K562 (cell line): Measurements from ENCODE around the gene SOAT1. TPM values are rescaled to one million over a fixed set of nuclear protein-coding genes. Genes with fewer than 3 reads are reported as not detected.

Source experiments
- CBX1 ChIP-seq: sonication (generic); IDR thresholded peaks from 2 replicates; pipeline ENCODE4 v1.6.1; 2016; ENCODE audit warnings: antibody characterized with exemption, low read depth, mild to moderate bottlenecking
- CCNT2 ChIP-seq: IDR thresholded peaks from 2 replicates; pipeline ENCODE4 v1.6.1; 2011; ENCODE audit warnings: borderline replicate concordance, low read depth, mild to moderate bottlenecking, moderate library complexity, mixed read lengths, low read length; ENCODE audit not compliant: insufficient read length; ENCODE audit errors: extremely low read depth
- CEBPB ChIP-seq: fragments of 450-650 bp; IDR thresholded peaks from 2 replicates; pipeline ENCODE4 v1.6.1; 2016; ENCODE audit warnings: missing genetic modification characterization, missing compliant biosample characterization
- CTCFL ChIP-seq: IDR thresholded peaks from 2 replicates; pipeline ENCODE4 v1.6.1; 2011; ENCODE audit warnings: borderline replicate concordance, low read depth, mild to moderate bottlenecking, moderate library complexity, low read length; ENCODE audit not compliant: insufficient read depth, poor library complexity, severe bottlenecking
- HNRNPH1 ChIP-seq: fragments of 200-400 bp; formaldehyde crosslinking; optimal IDR thresholded peaks from 2 replicates; pipeline ENCODE3; 2017; ENCODE audit warnings: low read depth, mild to moderate bottlenecking, low read length, moderate library complexity
- MAFG ChIP-seq: fragments of 450-650 bp; conservative IDR thresholded peaks from 2 replicates; pipeline ENCODE4 v1.6.1; 2016; ENCODE audit warnings: missing genetic modification characterization, missing compliant biosample characterization
- MBD2 ChIP-seq: sonication (generic); IDR thresholded peaks from 2 replicates; pipeline ENCODE4 v1.6.1; 2016; ENCODE audit warnings: low read depth, borderline replicate concordance
- MXI1 ChIP-seq: IDR thresholded peaks from 2 replicates; pipeline ENCODE4 v1.6.1; 2011; ENCODE audit warnings: low read depth, mild to moderate bottlenecking, improper control_type of control experiment, low read length
- PREB ChIP-seq: sonication (generic); formaldehyde crosslinking; IDR thresholded peaks from 2 replicates; pipeline ENCODE4 v1.8.1; 2023; ENCODE audit warnings: mild to moderate bottlenecking, missing genetic modification reagents
- SIN3A ChIP-seq, 2 experiments: fragments of 150-350 bp in 1 of 2; IDR thresholded peaks; 2 replicates each; pipeline ENCODE4 v1.6.1; 2011 to 2016; ENCODE audit warnings: borderline replicate concordance in 2 of 2, low read depth in 2 of 2, low read length in 2 of 2, mild to moderate bottlenecking in 2 of 2, moderate library complexity in 2 of 2; ENCODE audit not compliant: control insufficient read depth in 1 of 2
- TAF7 ChIP-seq: fragments of 450-650 bp; IDR thresholded peaks from 2 replicates; pipeline ENCODE4 v1.6.1; 2016; ENCODE audit warnings: missing genetic modification characterization, missing compliant biosample characterization
- TBL1XR1 ChIP-seq, 2 experiments: IDR thresholded peaks; 2 replicates each; pipeline ENCODE4 v1.6.1; 2012; ENCODE audit warnings: improper control_type of control experiment in 2 of 2, low read length in 2 of 2, mild to moderate bottlenecking in 1 of 2
- XRCC5 ChIP-seq: fragments of 200-400 bp; formaldehyde crosslinking; IDR thresholded peaks from 2 replicates; pipeline ENCODE4 v1.6.1; 2017; ENCODE audit warnings: low read depth, mild to moderate bottlenecking, low read length
- ZBTB17 ChIP-seq: fragments of 450-650 bp; formaldehyde crosslinking; IDR thresholded peaks from 2 replicates; pipeline ENCODE4 v1.4.0; 2020; ENCODE audit warnings: mild to moderate bottlenecking
- ZFP1 ChIP-seq: fragments of 450-650 bp; formaldehyde crosslinking; IDR thresholded peaks from 2 replicates; pipeline ENCODE4 v1.4.0; 2020; ENCODE audit warnings: mild to moderate bottlenecking, mixed read lengths
- polyA plus RNA-seq, 8 experiments: library from polyadenylated mRNA; depleted of rRNA in 4 of 8; stranded (reverse) in 5 of 8; unstranded in 3 of 8; fragments of >200 nt; fragmentation: Nextera tagmentation in 2 of 8; fragmentation: Illumina TruSeq in 1 of 8; extraction: Ambion mirVana in 2 of 8; extraction: Trizol in 1 of 8; gene quantifications; 2 replicates each; pipeline versions ENCODE4 v1.2.1 to v1.2.3, GENCODE V29; 2011 to 2014; ENCODE audit warnings: inconsistent platforms in 1 of 8, missing spikeins in 1 of 8
- total RNA-seq, 7 experiments: library from RNA; depleted of rRNA in 6 of 7; stranded (reverse); fragments of >200 nt in 6 of 7; fragmentation: Illumina TruSeq in 2 of 7; extraction: Trizol in 2 of 7; gene quantifications; 2 replicates each; pipeline versions ENCODE4 v1.2.1 to v1.2.3, GENCODE V29; 2011 to 2021; ENCODE audit warnings: low replicate concordance in 1 of 7
- TF ChIP-seq, protein P1 (sequence below): fragments of 450-650 bp; IDR thresholded peaks from 2 replicates; pipeline ENCODE4 v1.6.1; 2018; ENCODE audit not compliant: partially characterized antibody
- TF ChIP-seq, protein P2 (sequence below): fragments of 250-450 bp; sonication (Bioruptor Pico); IDR thresholded peaks from 2 replicates; pipeline ENCODE4 v1.9.0; 2021; ENCODE audit warnings: mild to moderate bottlenecking, inconsistent platforms

SOAT1 gene
- total and polyA plus RNA-seq, 9 of the 15 experiments (the other 6 are each of a cell fraction or from before 2014, with no cell fraction given) = 5.5 to 29.1 (median 17.3) TPM

DNA sequence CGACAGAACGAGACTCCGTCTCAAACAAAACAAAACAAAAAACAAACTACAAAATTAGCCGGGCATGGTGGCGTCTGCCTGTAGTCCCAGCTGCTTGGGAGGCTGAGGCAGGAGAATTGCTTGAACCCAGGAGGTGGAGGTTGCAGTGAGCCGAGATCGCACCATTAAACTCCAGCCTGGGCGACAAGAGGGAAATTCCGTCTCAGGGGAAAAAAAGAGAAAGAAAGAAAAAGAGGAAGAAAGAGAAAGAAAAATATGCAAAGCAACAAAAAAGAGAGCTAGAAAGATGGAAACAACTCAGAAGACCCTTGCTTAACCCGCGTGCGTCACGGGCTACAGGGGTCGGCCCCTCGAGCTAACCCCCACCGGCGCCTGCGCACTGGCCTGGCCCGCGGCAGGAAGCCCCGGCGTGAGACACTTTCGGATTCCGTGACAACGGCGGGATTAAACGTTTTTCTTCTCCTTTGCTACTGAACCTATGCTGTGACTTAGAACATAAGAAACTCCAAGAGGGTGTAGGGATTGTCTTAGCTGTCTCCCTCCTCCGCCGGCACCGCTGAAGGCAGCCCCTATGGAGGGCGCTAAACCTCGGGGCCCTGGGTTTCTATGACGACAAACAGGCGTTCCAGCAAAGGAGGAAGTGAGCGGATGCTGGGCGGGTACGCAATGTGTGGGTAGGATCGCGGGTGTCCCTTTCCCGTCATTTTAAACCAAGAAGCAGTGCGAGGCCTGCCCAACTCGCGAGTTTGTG, 71.9 kb downstream of the SOAT1 start, which contains the start of gene AXDND1 (continued):
- TF ChIP-seq, protein P1, sequence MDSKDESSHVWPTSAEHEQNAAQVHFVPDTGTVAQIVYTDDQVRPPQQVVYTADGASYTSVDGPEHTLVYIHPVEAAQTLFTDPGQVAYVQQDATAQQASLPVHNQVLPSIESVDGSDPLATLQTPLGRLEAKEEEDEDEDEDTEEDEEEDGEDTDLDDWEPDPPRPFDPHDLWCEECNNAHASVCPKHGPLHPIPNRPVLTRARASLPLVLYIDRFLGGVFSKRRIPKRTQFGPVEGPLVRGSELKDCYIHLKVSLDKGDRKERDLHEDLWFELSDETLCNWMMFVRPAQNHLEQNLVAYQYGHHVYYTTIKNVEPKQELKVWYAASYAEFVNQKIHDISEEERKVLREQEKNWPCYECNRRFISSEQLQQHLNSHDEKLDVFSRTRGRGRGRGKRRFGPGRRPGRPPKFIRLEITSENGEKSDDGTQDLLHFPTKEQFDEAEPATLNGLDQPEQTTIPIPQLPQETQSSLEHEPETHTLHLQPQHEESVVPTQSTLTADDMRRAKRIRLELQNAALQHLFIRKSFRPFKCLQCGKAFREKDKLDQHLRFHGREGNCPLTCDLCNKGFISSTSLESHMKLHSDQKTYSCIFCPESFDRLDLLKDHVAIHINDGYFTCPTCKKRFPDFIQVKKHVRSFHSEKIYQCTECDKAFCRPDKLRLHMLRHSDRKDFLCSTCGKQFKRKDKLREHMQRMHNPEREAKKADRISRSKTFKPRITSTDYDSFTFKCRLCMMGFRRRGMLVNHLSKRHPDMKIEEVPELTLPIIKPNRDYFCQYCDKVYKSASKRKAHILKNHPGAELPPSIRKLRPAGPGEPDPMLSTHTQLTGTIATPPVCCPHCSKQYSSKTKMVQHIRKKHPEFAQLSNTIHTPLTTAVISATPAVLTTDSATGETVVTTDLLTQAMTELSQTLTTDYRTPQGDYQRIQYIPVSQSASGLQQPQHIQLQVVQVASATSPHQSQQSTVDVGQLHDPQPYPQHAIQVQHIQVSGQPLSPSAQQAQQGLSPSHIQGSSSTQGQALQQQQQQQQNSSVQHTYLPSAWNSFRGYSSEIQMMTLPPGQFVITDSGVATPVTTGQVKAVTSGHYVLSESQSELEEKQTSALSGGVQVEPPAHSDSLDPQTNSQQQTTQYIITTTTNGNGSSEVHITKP = peak; percentile 94
- TF ChIP-seq CTCFL (peak; percentile 97), ZFP1 (CRISPR knock-in tag) (no peak), TAF7 (tag) (peak; percentile 46), CCNT2 (peak; percentile 29), SIN3A (IDR thresholded peaks at IDR 0.05; ENCODE audit: borderline replicate concordance in 2 of 2, control insufficient read depth in 1 of 2, low read depth in 2 of 2, low read length in 2 of 2) (peak; percentile 99), PREB (CRISPR knock-in tag) (0 out of 2 replicates have a peak, but pooled peaks have one; percentile 96), MBD2 (peak; percentile 47; the same call in 1 of the 2 replicates), TBL1XR1 (IDR thresholded peaks at IDR 0.05; ENCODE audit: low read length in 2 of 2) (peak in 1 of 2 experiments; percentile 63; a peak in 1 of 4 replicates), HNRNPH1 (no peak), CBX1 (0 out of 2 replicates have a peak, but pooled peaks have one; percentile 24), ZBTB17 (CRISPR knock-in tag) (peak; percentile 42; the same call in 1 of the 2 replicates), CEBPB (tag) (peak; percentile 43; the same call in 1 of the 2 replicates), MXI1 (peak; percentile 97), MAFG (tag) (no peak), XRCC5 (peak; percentile 67)
- TF ChIP-seq, protein P2, sequence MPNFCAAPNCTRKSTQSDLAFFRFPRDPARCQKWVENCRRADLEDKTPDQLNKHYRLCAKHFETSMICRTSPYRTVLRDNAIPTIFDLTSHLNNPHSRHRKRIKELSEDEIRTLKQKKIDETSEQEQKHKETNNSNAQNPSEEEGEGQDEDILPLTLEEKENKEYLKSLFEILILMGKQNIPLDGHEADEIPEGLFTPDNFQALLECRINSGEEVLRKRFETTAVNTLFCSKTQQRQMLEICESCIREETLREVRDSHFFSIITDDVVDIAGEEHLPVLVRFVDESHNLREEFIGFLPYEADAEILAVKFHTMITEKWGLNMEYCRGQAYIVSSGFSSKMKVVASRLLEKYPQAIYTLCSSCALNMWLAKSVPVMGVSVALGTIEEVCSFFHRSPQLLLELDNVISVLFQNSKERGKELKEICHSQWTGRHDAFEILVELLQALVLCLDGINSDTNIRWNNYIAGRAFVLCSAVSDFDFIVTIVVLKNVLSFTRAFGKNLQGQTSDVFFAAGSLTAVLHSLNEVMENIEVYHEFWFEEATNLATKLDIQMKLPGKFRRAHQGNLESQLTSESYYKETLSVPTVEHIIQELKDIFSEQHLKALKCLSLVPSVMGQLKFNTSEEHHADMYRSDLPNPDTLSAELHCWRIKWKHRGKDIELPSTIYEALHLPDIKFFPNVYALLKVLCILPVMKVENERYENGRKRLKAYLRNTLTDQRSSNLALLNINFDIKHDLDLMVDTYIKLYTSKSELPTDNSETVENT (CRISPR knock-in tag) = no peak
